ENCODE results near the gene ASCC3.

- TF ChIP-seq EZH2phosphoT487 (IDR thresholded peaks at IDR 0.05; ENCODE audit: insufficient read depth, low read depth) (no peak), EZH2 (IDR thresholded peaks at IDR 0.05; ENCODE audit: insufficient read depth, poor library complexity, severe bottlenecking) (no peak)
Measured at GRCh38 chr6:100475554-100476320, 405.4 kb downstream of the ASCC3 start.

Measured in GM23248 (cell line).